D721Med (cell line): ENCODE results near the gene CALY.
"Not testable (repeated sequence)": the region's sequence is repeated elsewhere in the genome, so short reads cannot be mapped to it uniquely, and the experiment has no call there.

Experiments used
- DNase-seq: peaks from one replicate; pipeline ENCODE4 v3.0.0; 2011; ENCODE audit warnings: low spot score; ENCODE audit not compliant: insufficient read length
- FAIRE-seq: peaks from 2 replicates; lab custom pipeline; 2011; peaks lifted over from hg19 to GRCh38; lab: Jason Lieb, UNC
- TF ChIP-seq, protein P1 (sequence below): IDR thresholded peaks from 2 replicates; pipeline ENCODE4 v1.5.1; 2012; ENCODE audit warnings: mild to moderate bottlenecking, control low read depth; ENCODE audit not compliant: insufficient read depth; ENCODE audit errors: missing control alignments

CALY gene

DNA sequence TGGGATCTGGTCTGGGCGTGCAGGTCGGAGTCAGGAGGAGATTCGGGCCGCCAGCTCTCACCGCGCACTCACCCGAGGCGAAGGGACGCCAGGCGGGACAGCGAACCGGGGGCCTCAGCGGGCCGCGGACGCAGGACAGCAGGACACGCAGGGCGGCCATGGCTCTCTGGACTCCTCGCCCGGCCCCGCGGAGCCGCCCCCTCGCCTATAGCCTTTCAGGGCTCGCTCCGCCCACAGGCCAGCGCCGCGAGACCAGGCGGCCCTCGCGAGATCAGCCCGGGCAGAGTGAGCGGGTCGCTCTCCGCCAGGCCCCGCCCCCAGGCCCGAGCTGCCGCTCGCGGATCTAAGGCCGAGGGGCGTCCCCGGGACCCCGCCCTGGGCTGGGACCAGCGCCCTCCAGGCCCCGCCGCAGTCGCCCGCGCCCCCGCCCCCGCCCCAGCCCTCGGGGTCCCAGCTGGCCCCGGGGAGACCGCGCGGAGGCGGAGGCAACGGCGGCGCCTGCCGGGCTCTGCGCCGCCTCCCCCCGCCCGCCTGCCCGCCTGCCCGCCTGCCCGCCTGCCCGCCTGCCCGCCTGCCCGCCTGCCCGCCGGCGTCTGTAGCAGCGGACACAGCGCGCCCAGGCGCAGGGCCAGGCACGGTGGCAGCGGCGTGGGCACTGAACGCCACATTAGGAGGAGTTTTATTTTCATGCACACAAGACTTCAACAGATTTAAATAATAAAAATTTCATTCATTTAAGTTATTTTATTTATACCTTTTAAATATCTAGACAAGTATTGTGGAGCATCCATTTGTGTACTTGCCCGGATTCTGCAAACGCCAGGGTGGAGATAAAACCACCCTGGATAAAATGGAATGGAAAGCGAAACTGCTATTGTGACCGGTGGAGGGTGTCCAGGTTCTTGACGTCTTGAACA, 36.7 kb upstream of the CALY start, which contains the start of gene ECHS1:
Gene ECHS1 (minus strand): TSS at position 181 of the 917 bp plus-strand sequence. CDS start 21 bp downstream, at position 160.
- FAIRE-seq: no peak
- peak; percentile 95 for DNase-seq
- TF ChIP-seq, protein P1, sequence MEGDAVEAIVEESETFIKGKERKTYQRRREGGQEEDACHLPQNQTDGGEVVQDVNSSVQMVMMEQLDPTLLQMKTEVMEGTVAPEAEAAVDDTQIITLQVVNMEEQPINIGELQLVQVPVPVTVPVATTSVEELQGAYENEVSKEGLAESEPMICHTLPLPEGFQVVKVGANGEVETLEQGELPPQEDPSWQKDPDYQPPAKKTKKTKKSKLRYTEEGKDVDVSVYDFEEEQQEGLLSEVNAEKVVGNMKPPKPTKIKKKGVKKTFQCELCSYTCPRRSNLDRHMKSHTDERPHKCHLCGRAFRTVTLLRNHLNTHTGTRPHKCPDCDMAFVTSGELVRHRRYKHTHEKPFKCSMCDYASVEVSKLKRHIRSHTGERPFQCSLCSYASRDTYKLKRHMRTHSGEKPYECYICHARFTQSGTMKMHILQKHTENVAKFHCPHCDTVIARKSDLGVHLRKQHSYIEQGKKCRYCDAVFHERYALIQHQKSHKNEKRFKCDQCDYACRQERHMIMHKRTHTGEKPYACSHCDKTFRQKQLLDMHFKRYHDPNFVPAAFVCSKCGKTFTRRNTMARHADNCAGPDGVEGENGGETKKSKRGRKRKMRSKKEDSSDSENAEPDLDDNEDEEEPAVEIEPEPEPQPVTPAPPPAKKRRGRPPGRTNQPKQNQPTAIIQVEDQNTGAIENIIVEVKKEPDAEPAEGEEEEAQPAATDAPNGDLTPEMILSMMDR: no peak

DNA sequence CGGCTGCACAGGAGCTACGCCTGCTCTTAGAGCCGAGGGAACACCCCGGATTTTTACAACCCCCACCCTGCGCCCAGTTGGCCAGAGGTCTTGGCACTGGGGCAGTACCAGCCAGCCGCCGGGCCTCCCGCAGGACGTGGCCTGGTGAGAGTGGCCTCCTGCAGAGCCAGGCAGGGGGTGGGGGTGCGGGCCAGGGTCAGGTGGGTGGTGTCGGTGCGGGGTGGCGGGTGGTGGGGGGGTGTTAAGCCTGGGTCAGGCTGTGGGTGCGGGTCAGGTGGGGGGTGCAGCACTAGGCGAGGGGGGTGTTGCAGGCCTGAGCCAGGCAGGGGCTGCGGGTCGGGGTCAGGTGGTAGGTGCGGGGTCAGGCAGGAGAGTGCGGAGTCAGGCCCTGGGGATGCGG, 35.8 kb upstream of the CALY start:
- TF ChIP-seq, protein P1: no peak
- no peak for FAIRE-seq
- no peak for DNase-seq

DNA sequence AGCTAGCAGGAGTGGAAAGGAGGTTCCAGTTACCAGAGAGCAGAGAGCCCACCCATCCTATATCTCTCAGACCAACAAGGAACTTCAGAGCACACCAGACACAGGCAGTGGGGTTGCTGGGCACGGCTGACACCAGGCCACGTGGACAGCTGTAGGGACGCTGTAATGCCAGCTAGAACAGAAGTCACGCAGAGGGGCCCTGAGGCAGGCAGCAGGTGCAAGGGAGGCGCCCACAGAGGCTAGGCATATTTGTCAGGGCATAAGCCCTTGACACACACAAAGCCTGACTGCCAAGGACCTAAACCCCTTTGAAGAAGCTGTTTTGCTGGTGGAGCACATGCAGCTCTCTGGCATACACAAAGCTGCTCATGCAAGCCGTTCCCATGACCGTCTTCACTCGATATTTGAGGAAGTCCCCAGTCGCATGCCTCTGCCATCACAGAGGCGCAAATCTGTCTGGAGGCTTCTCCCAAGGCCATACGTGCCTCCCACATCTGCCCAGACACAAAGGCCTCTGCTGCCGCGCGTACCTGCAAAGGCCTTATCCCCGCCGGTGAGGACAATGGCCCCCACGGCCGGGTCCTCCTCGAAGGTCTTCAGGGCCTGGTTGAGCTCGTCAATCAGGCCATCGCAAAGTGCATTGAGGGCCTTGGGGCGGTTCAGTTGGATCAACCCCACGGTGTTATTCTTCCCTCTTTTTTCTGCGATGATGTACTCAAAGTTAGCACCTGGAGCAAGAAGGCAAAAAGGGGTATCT, 33.5 kb upstream of the CALY start:
- FAIRE-seq (no peak), DNase-seq (no peak)
- TF ChIP-seq, protein P1: no peak

DNA sequence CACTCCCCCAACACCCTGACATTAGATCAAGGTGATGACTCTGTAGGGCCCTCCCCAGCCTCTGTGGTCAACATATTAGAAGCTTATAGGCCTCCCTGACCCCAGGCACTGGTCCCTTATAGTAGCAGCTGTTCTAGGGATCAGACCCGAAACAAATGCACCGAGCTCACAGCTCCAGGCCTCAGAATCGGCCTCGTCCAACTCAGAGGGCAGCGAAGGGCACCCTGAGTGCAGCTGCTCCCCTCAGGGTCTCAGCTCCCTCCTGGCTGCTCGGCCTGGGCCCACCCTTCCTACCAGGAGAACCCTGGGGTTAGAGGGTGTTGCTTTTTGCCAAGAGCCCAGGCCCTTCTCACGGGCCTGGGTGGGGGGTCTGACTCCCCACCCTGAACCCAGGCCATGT, 31.5 kb upstream of the CALY start:
- FAIRE-seq: no peak
- TF ChIP-seq, protein P1: no peak
- no peak for DNase-seq

DNA sequence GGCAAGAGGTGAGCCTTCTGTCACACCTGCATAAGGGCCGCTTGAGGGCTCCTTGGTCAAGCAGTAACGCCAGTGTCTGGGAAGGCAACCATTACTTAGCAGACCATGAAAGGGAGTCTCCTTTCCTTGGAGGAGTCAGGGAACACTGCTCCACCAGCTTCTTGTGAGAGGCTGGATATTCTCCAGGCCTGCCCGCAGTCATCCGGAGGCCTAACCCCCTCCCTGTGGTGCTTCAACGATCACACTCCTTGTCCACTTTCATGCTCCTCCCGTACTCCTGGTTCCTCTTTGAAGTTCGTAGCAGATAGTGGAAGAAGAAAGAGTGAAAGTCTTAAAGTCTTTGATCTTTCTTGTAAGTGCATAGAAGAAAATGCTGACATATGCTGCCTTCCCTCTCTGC, 30.8 kb upstream of the CALY start:
- not testable (repeated sequence) for FAIRE-seq, DNase-seq

DNA sequence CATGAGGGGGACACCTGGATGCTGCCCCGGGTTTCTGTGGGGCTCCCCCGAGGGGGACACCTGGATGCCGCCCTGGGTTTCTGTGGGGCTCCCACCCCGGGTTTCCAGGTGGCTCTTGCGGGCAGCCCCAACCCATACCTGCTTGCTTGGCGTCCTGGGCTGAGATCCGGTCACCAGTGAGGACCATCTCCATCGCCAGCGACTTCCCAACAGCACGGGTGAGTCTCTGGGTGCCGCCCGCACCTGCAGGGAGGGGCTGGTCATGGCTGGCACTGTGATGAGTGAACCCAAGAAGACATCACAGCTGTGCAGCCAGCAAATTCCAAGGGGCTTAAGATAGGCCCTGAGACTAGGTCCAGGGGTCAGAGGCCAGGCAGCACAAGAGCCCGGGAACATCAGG, 30.1 kb upstream of the CALY start:
- DNase-seq (no peak), FAIRE-seq (no peak)
- TF ChIP-seq, protein P1: no peak

DNA sequence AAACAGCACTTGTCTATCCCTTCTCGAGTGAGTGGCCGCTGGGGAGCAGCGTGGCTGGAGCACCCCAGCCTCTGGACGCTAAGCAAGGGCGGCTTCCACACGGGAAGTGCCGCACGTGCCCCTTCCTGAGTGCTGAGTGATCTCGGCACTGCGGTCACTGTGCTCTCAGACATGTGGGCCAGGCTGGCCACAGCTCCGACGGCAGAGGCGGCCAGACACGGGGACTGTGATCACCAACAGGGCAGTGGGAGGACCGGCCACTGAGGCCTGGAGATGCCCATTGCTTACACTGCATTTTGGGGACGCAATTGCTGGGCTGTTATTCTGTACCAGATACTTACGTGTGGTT, 29.4 kb upstream of the CALY start:
- DNase-seq: no peak
- TF ChIP-seq, protein P1: no peak

More for the DNA sequence above, 29.4 kb upstream of the CALY start:
- FAIRE-seq: no peak
